Activated CD4-positive, alpha-beta T cell treated with anti-CD3 and anti-CD28 coated beads, Interleukin-2, amount 10 ng/mL, durations not matched to agents 7 days and 5 days (primary cell): ENCODE data around the gene RAD1. TPM values are rescaled to one million over a fixed set of nuclear protein-coding genes. Genes with fewer than 3 reads are reported as not detected.

ENCODE experiments used
- CTCF ChIA-PET: fragments of 350-600 bp; sonication (Branson Sonifier 250); formaldehyde crosslinking; loops from one replicate; lab custom pipeline; 2021; ENCODE audit warnings: antibody characterized with exemption; lab: Charles Lee
- POLR2A ChIA-PET: fragments of 350-600 bp; sonication (Branson Sonifier 250); formaldehyde crosslinking; loops from one replicate; lab custom pipeline; 2021; ENCODE audit warnings: antibody characterized with exemption; lab: Charles Lee
- DNase-seq: peaks from one replicate; pipeline ENCODE4 v3.0.0-alpha.2; 2020
- H3K27ac Mint-ChIP-seq: one replicate; pipeline ENCODE4 v1.8.0; 2021; ENCODE audit warnings: mild to moderate bottlenecking, moderate library complexity, mixed read lengths
- H3K27me3 Mint-ChIP-seq: one replicate; pipeline ENCODE4 v1.8.0; 2021; ENCODE audit warnings: mixed read lengths
- H3K36me3 Mint-ChIP-seq: one replicate; pipeline ENCODE4 v1.8.0; 2021; ENCODE audit warnings: low read depth, mixed read lengths
- H3K4me1 Mint-ChIP-seq: one replicate; pipeline ENCODE4 v1.8.0; 2021; ENCODE audit warnings: mixed read lengths
- H3K4me3 Mint-ChIP-seq: one replicate; pipeline ENCODE4 v1.8.0; 2021; ENCODE audit warnings: mild to moderate bottlenecking, moderate library complexity, mixed read lengths
- H3K9me3 Mint-ChIP-seq: one replicate; pipeline ENCODE4 v1.8.0; 2021; ENCODE audit warnings: mixed read lengths
- total RNA-seq, 2 experiments: library from RNA; stranded (reverse); gene quantifications; one replicate each; pipeline ENCODE4 v1.2.3, GENCODE V29; 2021

RAD1 gene
- total RNA-seq, result 10 to 100 TPM; 25.6 to 26.5 TPM

DNA sequence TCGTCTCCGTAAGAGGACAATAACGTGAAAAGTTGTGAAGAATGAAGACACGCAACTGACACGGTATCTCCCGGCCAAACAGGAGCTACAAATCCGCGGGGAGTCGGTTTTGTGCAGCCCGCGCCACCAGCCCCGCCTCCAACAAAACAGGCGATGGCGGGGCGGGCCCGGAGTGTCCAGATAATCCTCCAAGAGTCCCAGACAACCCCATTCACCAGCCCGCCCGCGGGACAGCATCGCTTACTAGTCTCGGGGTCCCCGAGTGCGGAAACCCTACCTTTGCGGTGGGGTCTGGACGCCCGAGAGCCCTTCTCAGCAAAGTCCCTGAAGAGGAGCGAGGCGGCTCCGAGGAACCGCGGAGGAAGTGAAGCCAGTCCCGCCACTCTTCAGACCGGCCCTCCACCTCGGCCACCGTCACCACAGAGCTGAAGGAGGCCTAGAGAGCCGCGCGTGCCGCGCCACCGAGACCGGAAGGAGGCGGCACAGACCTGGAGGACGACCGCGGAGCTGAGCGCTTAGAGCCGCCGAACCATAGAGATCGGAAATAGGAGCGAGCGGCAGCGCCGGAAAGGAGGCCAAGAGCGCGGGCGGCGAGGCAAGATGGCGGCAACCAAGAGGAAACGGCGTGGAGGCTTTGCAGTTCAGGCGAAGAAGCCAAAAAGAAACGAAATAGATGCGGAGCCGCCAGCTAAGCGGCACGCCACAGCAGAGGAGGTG, at the start of gene RAD1, which contains the start of gene BRIX1:
Gene RAD1 (minus strand): TSS at position 366 of the 717 bp plus-strand sequence. CDS start 612 bp downstream, outside the sequence.
Gene BRIX1 (plus strand): TSS at position 573 of the 717 bp plus-strand sequence. CDS start 28 bp downstream, at position 601.
- Mint-ChIP-seq H3K27ac (no peak within 1 kb of the TSS), H3K4me3 (no peak within 1 kb of the TSS), H3K27me3 (no peaks in the 10 kb centered on the region), H3K4me1 (peaks cover 38% of the 10 kb centered on the region), H3K36me3 (peaks cover 32% of the 10 kb centered on the region), H3K9me3 (no peaks in the 10 kb centered on the region)
- peak; percentile 96 for DNase-seq
- ChIA-PET POLR2A (interaction anchor here (0.7 to 1.4 kb wide), 3 partner anchors 14 to 315 kb away, joined by 3 to 10 read pairs (median 5); partner anchors contain the start of gene DNAJC21), CTCF (interaction anchor here (0.6 to 4.5 kb wide), 10 partner anchors 8 to 877 kb away, joined by 3 to 21 read pairs (median 4); partner anchors contain the start of gene DNAJC21)

DNA sequence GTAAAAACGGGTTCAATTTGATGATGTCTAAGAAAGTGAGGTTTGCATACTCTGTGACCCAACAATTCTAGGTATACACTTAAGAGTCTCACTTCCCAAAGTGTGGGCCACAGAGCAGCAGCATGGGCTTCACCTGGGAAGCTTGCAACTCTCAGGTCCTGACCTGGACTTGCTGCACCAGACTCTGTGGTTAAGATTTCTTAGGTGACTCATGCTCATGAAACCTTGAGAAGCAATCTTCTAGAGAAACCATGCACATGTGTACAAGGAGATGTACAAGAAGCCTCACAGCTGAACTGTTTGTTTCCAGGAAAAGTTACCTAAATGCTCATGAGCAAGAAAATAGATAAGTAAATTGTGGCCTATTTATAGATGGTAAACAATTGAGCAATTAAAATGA, 44.0 kb upstream of the RAD1 start:
- H3K27me3 Mint-ChIP-seq, result no peaks in the 10 kb centered on the region
- ChIA-PET POLR2A (no interaction called here), CTCF (no interaction called here)
- H3K4me3 Mint-ChIP-seq, result no peak overlapping the region
- H3K27ac Mint-ChIP-seq, result no peak overlapping the region
- no peaks in the 10 kb centered on the region for H3K9me3 Mint-ChIP-seq
- H3K4me1 Mint-ChIP-seq, result peaks cover 26% of the 10 kb centered on the region
- peaks cover 17% of the 10 kb centered on the region for H3K36me3 Mint-ChIP-seq
- peak; percentile 20 for DNase-seq

DNA sequence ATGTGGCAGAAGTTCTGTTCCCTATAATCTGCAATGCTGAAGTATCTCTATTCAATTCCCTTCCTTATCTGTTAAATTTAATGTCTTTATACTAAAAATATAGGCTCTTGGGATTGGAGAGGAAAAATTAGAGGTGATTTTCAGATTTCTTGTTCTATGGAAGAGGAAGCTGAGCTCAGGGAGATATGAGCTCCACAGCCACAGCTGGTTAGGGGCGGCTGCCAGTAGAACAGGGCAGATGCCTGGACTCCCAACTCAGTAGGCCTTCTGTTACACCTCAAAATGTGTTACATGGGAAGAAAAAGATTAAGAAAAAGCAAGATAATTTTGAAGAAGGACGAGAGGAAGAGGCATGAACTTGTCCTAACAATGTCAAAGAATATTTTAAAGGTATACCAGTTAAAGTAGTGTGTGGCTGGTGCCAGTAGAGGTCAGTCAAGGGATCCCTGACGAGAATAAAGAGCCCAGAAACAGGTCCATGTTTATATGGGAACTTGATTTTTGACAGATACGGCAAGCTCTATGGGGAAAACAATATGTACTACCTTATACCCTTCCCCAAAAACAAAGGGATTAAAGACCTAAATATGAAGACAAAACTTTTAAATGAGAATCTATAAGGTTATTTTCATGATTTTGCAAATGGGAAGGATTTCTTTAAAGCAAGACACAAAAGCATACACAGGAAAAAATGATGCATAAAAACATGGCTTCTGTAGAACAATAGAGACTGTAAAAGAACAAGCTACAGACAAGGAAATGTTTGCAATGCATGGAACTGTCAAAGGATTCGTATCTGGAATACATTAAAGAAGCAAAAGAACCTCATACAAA, 42.8 kb upstream of the RAD1 start:
- Mint-ChIP-seq H3K27ac (no peak overlapping the region), H3K27me3 (no peaks in the 10 kb centered on the region), H3K9me3 (no peaks in the 10 kb centered on the region), H3K4me3 (no peak overlapping the region), H3K36me3 (peaks cover 20% of the 10 kb centered on the region), H3K4me1 (peaks cover 26% of the 10 kb centered on the region)
- ChIA-PET POLR2A (no interaction called here), CTCF (interaction anchor here (0.7 to 1.4 kb wide), 3 partner anchors 16 to 531 kb away, joined by 3 to 4 read pairs (median 3); no protein-coding TSS in a partner anchor)
- peak; percentile 13 for DNase-seq

DNA sequence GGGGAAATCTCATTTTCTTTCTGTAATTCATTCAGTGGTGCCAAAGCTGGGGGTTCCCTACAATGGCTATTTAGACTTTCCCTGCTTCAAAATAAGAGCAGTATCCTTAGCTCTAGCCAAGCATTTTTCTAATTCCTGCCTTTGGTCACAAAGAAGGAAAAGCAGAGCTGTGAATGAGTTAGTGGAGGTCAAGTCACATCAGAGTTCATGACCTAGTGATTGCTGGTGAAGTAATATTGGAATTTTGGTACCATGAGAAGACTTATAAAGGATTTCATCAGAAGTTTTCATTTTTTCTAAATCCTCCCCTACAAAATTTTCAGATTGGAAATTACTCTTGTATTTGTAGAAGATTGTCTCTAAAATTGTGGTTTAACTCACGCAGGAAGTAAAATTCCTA, 42.0 kb upstream of the RAD1 start:
- Mint-ChIP-seq H3K4me3 (no peak overlapping the region), H3K36me3 (peaks cover 21% of the 10 kb centered on the region), H3K27me3 (no peaks in the 10 kb centered on the region), H3K27ac (no peak overlapping the region), H3K9me3 (no peaks in the 10 kb centered on the region), H3K4me1 (peaks cover 26% of the 10 kb centered on the region)
- ChIA-PET POLR2A (no interaction called here), CTCF (interaction anchor here (0.7 to 1.1 kb wide), 2 partner anchors 16 to 39 kb away, joined by 3 read pairs; no protein-coding TSS in a partner anchor)
- no peak for DNase-seq

DNA sequence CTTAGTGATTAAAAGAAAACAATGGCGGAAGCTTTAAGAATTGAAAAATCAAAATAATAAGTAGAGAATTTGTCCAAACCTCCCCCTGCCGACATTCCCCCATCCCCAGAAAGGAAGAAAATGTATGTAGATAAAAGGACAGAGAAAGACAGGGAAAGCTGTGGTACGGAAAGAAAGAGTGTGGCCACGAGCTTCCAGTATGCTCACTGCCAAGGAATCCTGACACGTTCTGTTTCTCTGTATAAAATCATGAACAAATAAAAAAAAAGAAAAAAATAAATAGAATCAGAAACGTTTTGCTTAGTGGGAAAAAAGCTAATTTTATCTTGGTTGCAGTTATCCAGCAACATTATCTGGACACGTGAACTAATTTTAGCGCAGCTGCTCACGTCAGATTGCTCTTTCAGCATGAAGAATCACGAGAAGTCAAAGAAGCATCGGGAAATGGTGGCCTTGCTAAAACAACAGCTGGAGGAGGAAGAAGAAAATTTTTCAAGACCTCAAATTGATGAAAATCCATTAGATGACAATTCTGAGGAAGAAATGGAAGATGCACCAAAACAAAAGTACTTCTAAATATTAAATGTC, 29.2 kb upstream of the RAD1 start:
- DNase-seq, result no peak
- POLR2A ChIA-PET, result no interaction called here
- Mint-ChIP-seq H3K27me3 (no peaks in the 10 kb centered on the region), H3K4me3 (no peak overlapping the region), H3K9me3 (no peaks in the 10 kb centered on the region), H3K27ac (no peak overlapping the region), H3K4me1 (no peaks in the 10 kb centered on the region), H3K36me3 (peaks cover 43% of the 10 kb centered on the region)
- CTCF ChIA-PET, result interaction anchor here (1.1 kb wide), 1 partner anchor 29 kb away, joined by 3 read pairs; the partner anchor contains the start of genes BRIX1 and RAD1

DNA sequence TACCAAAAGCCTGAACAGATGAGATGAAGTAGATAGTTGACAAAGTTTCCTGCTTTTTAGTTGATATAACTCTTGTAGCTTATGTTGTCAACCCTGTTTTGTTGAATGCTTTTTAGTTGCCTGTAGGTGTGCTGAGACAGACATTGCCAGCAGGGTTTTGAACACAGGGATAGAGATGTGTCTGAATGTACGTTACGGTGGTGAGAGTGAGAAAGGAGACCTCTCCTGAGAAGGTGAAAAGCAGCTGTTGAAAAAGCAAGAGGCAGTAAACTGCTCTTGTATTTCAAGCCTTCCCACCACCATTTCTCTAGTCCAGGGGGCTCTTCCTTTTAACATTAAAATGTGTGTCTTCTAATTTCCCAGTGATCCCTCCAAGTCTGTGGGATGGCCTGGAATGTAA, 28.7 kb upstream of the RAD1 start:
- no peak overlapping the region for H3K4me3 Mint-ChIP-seq
- POLR2A ChIA-PET, result no interaction called here
- peaks cover 41% of the 10 kb centered on the region for H3K36me3 Mint-ChIP-seq
- no peaks in the 10 kb centered on the region for H3K27me3 Mint-ChIP-seq
- no peak overlapping the region for H3K27ac Mint-ChIP-seq
- DNase-seq, result no peak
- CTCF ChIA-PET, result interaction anchor here (1.0 to 1.1 kb wide), 2 partner anchors 28 to 29 kb away, joined by 3 read pairs; partner anchors contain the start of genes BRIX1 and RAD1
- no peaks in the 10 kb centered on the region for H3K9me3 Mint-ChIP-seq
- H3K4me1 Mint-ChIP-seq, result no peaks in the 10 kb centered on the region

DNA sequence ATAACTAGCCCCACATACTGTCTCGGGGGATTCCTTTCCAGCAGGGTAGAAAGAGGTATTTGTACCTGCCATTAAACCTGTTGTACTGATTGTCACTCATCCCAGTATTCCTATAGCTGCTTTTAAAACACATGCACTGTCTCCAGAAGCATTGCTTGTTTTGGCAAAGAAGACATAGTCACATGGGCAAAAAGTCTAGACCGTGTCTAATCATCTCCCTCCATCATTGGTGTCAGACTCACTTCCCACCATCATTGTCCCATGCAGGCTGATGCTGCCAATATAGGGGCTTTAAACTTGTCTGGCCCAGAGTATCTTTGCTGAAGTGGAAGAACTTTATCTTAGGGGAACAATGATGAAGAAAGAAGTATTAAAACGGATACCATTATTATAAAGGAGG, 26.6 kb upstream of the RAD1 start:
- ChIA-PET POLR2A (no interaction called here), CTCF (interaction anchor here (0.7 kb wide), 2 partner anchors 16 to 24 kb away, joined by 3 to 5 read pairs; no protein-coding TSS in a partner anchor)
- Mint-ChIP-seq H3K4me1 (no peaks in the 10 kb centered on the region), H3K27ac (no peak overlapping the region), H3K9me3 (no peaks in the 10 kb centered on the region), H3K4me3 (no peak overlapping the region), H3K27me3 (no peaks in the 10 kb centered on the region), H3K36me3 (peaks cover 47% of the 10 kb centered on the region)
- no peak for DNase-seq

- Mint-ChIP-seq H3K36me3 (peaks cover 26% of the 10 kb centered on the region), H3K4me3 (no peak overlapping the region), H3K4me1 (peaks cover 34% of the 10 kb centered on the region), H3K9me3 (no peaks in the 10 kb centered on the region), H3K27ac (no peak overlapping the region), H3K27me3 (no peaks in the 10 kb centered on the region)
- POLR2A ChIA-PET, result no interaction called here
- CTCF ChIA-PET, result interaction anchor here (1.6 kb wide), 2 partner anchors 9 to 18 kb away, joined by 4 read pairs; partner anchors contain the start of genes BRIX1 and RAD1
- no peak for DNase-seq
Measured at GRCh38 chr5:34932947-34933346, 17.6 kb upstream of the RAD1 start.

DNA sequence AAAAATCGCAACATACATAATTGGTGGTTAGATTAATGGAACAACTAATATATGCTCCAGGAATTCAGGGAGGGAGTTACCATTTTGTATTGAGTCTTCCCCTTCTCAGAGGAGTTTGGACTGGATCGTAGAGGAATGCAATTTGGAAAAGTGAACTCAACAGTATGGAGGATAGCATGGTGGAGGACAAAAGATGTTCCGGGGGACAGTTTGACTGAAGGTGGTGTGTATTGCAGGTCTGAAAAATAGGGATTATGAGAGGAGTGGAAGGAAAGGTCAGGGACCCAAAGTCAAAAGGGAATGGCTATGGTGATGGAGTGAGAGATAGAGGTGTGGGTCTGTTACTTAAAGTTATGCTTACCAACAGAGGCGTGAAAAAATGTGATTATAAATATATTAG, 15.6 kb upstream of the RAD1 start:
- ChIA-PET POLR2A (no interaction called here), CTCF (interaction anchor here (1.1 to 2.7 kb wide), 3 partner anchors 8 to 14 kb away, joined by 3 to 21 read pairs (median 3); partner anchors contain the start of genes BRIX1 and RAD1)
- peak overlapping the region; percentile 98 for H3K4me3 Mint-ChIP-seq
- no peak for DNase-seq
- peak overlapping the region; percentile 96 for H3K27ac Mint-ChIP-seq
- no peaks in the 10 kb centered on the region for H3K27me3 Mint-ChIP-seq
- peaks cover 19% of the 10 kb centered on the region for H3K36me3 Mint-ChIP-seq
- H3K9me3 Mint-ChIP-seq, result no peaks in the 10 kb centered on the region
- peaks cover 34% of the 10 kb centered on the region for H3K4me1 Mint-ChIP-seq

- Mint-ChIP-seq H3K27me3 (no peaks in the 10 kb centered on the region), H3K4me1 (peaks cover 36% of the 10 kb centered on the region), H3K4me3 (peak overlapping the region; percentile 98), H3K9me3 (no peaks in the 10 kb centered on the region), H3K36me3 (peaks cover 21% of the 10 kb centered on the region), H3K27ac (peak overlapping the region; percentile 96)
- no peak for DNase-seq
- CTCF ChIA-PET, result interaction anchor here (1.1 to 2.7 kb wide), 4 partner anchors 8 to 14 kb away, joined by 3 to 21 read pairs (median 5); partner anchors contain the start of genes BRIX1 and RAD1
- POLR2A ChIA-PET, result interaction anchor here (1.8 kb wide), 1 partner anchor 15 kb away, joined by 10 read pairs; the partner anchor contains the start of genes BRIX1 and RAD1
Measured at GRCh38 chr5:34930462-34930844, 15.1 kb upstream of the RAD1 start.

GRCh38 chr5:34929720-34930461, 14.6 kb upstream of the RAD1 start:
- Mint-ChIP-seq H3K4me1 (peaks cover 38% of the 10 kb centered on the region), H3K36me3 (peaks cover 20% of the 10 kb centered on the region), H3K27ac (peak overlapping the region; percentile 96), H3K4me3 (peak overlapping the region; percentile 98), H3K9me3 (no peaks in the 10 kb centered on the region), H3K27me3 (no peaks in the 10 kb centered on the region)
- ChIA-PET POLR2A (interaction anchor here (1.0 to 1.8 kb wide), 2 partner anchors 10 to 15 kb away, joined by 3 to 10 read pairs; partner anchors contain the start of genes BRIX1 and RAD1), CTCF (interaction anchor here (1.1 to 2.7 kb wide), 6 partner anchors 9 to 32 kb away, joined by 3 to 21 read pairs (median 4); partner anchors contain the start of genes BRIX1 and RAD1)
- DNase-seq, result peak; percentile 86
